ENCODE results near the gene MKX.

The MKX gene

GRCh38 chr10:27646194-27646593, 99.4 kb downstream of the MKX start:
- DNase-seq: no peak

- no peak for DNase-seq
Measured at GRCh38 chr10:27644307-27644939, 101.2 kb downstream of the MKX start.

- no peak for DNase-seq
Measured at GRCh38 chr10:27643301-27643700, 102.3 kb downstream of the MKX start.

GRCh38 chr10:27642023-27642589, 103.5 kb downstream of the MKX start:
- no peak for DNase-seq

DNA sequence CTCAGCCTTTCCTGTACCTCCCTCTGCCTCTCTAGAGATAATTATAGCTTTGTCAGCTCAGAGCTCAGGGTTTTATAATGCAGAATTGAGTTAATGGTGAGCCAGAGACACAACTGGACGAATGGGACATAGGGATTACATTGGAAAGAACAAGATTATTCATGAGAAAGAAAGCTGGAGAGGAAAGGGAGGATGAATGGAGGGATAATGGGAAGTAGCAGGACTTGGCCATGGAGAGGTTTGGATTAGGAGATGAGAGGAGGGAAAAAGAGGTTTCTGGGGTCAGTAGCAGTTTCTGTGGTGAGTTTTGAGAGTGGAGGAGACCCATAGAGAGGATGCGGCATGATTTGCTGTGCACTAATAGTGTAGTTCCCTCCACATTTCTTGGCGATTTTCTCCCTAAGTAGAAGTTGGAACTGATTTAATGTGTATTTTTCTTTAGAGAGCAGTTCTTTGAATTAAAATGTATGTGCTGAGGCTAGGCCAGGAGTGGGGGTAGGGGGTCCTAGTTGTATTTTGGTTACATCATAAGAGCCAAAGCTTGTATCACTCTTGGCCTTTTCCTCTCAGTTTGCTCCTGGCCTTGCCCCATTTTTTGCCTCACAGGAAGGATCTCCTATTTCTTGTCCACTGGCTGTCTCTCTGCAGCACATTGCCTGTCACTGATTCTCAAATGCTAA, 107.4 kb downstream of the MKX start:
- no peak for DNase-seq

GRCh38 chr10:27637601-27638000, 108.0 kb downstream of the MKX start:
- DNase-seq: no peak

DNA sequence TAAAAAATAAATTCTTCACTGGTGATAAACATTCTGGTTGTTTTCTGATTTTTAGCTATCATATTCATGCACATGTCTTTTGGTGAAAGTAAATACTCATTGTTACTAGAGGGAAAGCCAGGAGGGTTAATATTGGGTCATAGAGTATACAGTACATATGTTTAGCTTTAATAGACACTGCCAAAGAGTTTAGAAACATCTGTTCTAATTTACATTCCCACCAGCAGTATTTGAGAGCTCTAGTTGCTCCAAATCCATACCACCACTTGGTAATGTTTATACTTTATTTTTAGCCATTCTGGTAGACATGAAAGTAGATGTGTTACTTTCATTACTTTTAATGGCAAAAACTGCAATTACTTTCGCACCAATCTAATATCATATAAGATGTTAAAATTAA, 108.8 kb downstream of the MKX start:
- DNase-seq: no peak

DNA sequence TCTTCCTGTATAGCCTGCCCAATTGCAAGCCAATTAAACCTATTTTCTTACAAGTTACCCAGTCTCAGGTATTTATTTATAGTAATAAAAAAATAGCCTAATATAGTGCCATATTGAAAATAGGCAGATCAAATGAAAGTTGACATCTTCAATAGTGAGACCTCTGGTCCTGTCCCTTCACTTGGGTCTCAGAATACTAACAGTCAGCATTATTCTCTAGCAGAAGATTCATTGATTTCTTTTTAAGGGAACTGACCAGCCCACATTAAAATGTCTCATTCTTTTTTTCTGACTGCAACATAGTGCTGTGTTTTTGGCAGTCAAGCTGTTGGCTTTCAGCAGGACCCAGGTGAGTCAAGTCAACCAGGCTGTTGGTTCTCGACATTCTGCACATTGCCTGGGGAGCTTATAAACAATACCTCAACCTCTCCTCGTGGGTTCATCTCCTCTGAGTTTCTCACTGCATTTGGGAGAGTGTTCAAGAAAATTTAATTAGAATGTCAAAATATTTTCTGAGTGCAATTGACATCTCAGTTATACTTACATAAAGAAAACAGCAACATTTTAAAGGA, 109.8 kb downstream of the MKX start:
- DNase-seq: no peak

DNA sequence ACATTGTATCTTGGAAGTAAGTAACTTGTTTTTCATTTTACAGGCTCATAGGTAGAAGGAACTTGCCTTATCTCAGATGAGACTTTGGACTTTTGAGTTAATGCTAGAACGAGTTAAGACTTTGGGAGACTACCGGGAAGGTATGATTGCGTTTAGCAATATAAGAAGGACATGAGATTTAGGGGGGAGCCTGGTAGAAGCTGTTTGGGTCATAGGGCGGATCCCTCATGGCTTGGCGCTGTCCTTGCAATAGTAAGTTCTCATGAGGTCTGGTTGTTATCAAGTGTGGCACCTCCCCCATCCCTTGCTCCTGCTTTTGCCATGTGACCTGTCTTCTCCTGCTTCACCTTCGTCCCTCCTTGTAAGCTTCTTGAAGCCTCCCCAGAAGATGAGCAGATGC, 110.3 kb downstream of the MKX start:
- no peak for DNase-seq

GRCh38 chr10:27628621-27629020, 117.0 kb downstream of the MKX start:
- DNase-seq: no peak

GRCh38 chr10:27626890-27627289, 118.7 kb downstream of the MKX start:
- DNase-seq: no peak

GRCh38 chr10:27625452-27626211, 120.0 kb downstream of the MKX start:
- DNase-seq: no peak

DNA sequence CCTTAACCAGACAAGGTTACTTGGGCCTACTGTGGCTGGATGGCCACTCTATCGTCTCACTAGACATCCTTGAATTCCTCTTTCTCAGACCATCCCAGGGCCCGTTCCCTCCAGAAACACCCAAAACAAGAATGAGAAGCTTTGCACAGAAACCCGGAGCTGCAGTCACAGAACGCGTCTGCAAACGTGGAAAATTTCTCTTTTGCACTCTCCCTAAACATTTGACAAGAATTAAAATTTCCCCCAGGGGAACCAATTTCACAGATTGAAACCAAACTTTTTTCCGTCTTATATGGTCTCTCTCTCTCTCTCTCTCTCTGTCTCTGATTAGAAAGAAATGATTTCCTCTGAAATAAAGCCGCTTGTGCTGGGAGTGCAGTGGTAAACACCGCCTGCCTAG, 120.7 kb downstream of the MKX start:
- DNase-seq: no peak

Data from suppressor macrophage (primary cell).